ENCODE results near the gene KLHL40.

GRCh38 chr3:42655331-42655888, 29.9 kb upstream of the KLHL40 start:
- TF ChIP-seq CEBPB (IDR thresholded peaks at IDR 0.05) (no peak), ZBTB7A (IDR thresholded peaks at IDR 0.05; ENCODE audit: low read depth) (no peak), YY1 (IDR thresholded peaks at IDR 0.05; ENCODE audit: low read depth) (no peak)

Measured in Ishikawa (cell line).